SK-N-SH treated with all-trans-retinoic acid at 6 μM for 48 hours (cell line): ENCODE measurements around the gene GPR161.

Source experiments
- ATAC-seq: fragments of 200-7000 bp; cut with Tn5 transposase; 3 replicates; pipeline ENCODE4 v1.9.1; 2020; ENCODE audit warnings: mild to moderate bottlenecking, moderate library complexity
- CSDC2 ChIP-seq: fragments of 250-450 bp; sonication (Bioruptor Pico); IDR thresholded peaks from 2 replicates; pipeline ENCODE4 v1.5.0; 2020; ENCODE audit warnings: mild to moderate bottlenecking, moderate library complexity
- ESRRG ChIP-seq: fragments of 250-450 bp; sonication (Bioruptor Pico); IDR thresholded peaks from 2 replicates; pipeline ENCODE4 v1.6.1; 2021; ENCODE audit warnings: mild to moderate bottlenecking
- GLIS3 ChIP-seq: fragments of 250-450 bp; sonication (Bioruptor Pico); IDR thresholded peaks from 2 replicates; pipeline ENCODE4 v1.5.0; 2020; ENCODE audit warnings: mild to moderate bottlenecking, moderate library complexity
- ISL1 ChIP-seq: fragments of 250-450 bp; sonication (Bioruptor Pico); IDR thresholded peaks from 2 replicates; pipeline ENCODE4 v2.1.2; 2022; ENCODE audit warnings: mild to moderate bottlenecking, moderate library complexity
- OSR1 ChIP-seq: fragments of 250-450 bp; sonication (Bioruptor Pico); IDR thresholded peaks from 2 replicates; pipeline ENCODE4 v1.8.0; 2022; ENCODE audit warnings: moderate library complexity, mild to moderate bottlenecking, inconsistent platforms
- RARB ChIP-seq: fragments of 250-450 bp; sonication (Bioruptor Pico); IDR thresholded peaks from 2 replicates; pipeline ENCODE4 v1.8.0; 2021; ENCODE audit warnings: mild to moderate bottlenecking, moderate library complexity
- TCF4 ChIP-seq: fragments of 250-450 bp; sonication (Bioruptor Pico); IDR thresholded peaks from 2 replicates; pipeline ENCODE4 v1.8.0; 2021; ENCODE audit warnings: mild to moderate bottlenecking, moderate library complexity, borderline replicate concordance
- TOX ChIP-seq: fragments of 250-450 bp; sonication (Bioruptor Pico); IDR thresholded peaks from 2 replicates; pipeline ENCODE4 v1.8.0; 2021; ENCODE audit warnings: mild to moderate bottlenecking, moderate library complexity, borderline replicate concordance
- ZC3H10 ChIP-seq: fragments of 250-450 bp; sonication (Bioruptor Pico); IDR thresholded peaks from 2 replicates; pipeline ENCODE4 v1.5.1; 2021; ENCODE audit warnings: mild to moderate bottlenecking, moderate library complexity
- ZFP3 ChIP-seq: fragments of 250-450 bp; sonication (Bioruptor Pico); IDR thresholded peaks from 2 replicates; pipeline ENCODE4 v1.5.0; 2020; ENCODE audit warnings: mild to moderate bottlenecking, moderate library complexity
- ZFP30 ChIP-seq: fragments of 450-650 bp; formaldehyde crosslinking; IDR thresholded peaks from 2 replicates; pipeline ENCODE4 v1.5.0; 2022; ENCODE audit warnings: mild to moderate bottlenecking, moderate library complexity
- ZNF565 ChIP-seq: fragments of 450-650 bp; formaldehyde crosslinking; conservative IDR thresholded peaks from 2 replicates; pipeline ENCODE4 v1.5.0; 2020; ENCODE audit warnings: low read depth, mild to moderate bottlenecking, moderate library complexity
- ZNF70 ChIP-seq: fragments of 450-650 bp; formaldehyde crosslinking; IDR thresholded peaks from 2 replicates; pipeline ENCODE4 v1.5.0; 2020; ENCODE audit warnings: mild to moderate bottlenecking, moderate library complexity
- ZNF8 ChIP-seq: fragments of 450-650 bp; formaldehyde crosslinking; IDR thresholded peaks from 2 replicates; pipeline ENCODE4 v1.5.0; 2020; ENCODE audit warnings: mild to moderate bottlenecking, moderate library complexity
- TF ChIP-seq, protein P1 (sequence below): fragments of 250-450 bp; sonication (Bioruptor Pico); IDR thresholded peaks from 2 replicates; pipeline ENCODE4 v1.5.1; 2020; ENCODE audit warnings: low read depth, mild to moderate bottlenecking, moderate library complexity
- TF ChIP-seq, protein P2 (sequence below): fragments of 250-450 bp; sonication (Bioruptor Pico); IDR thresholded peaks from 2 replicates; pipeline ENCODE4 v1.5.0; 2020; ENCODE audit warnings: mild to moderate bottlenecking, moderate library complexity
- TF ChIP-seq, protein P3 (sequence below): fragments of 250-450 bp; sonication (Bioruptor Pico); IDR thresholded peaks from 2 replicates; pipeline ENCODE4 v1.5.1; 2021; ENCODE audit warnings: mild to moderate bottlenecking, moderate library complexity
- TF ChIP-seq, protein P4 (sequence below): fragments of 250-450 bp; sonication (Bioruptor Pico); IDR thresholded peaks from 2 replicates; pipeline ENCODE4 v1.8.0; 2020; ENCODE audit warnings: mild to moderate bottlenecking, moderate library complexity, borderline replicate concordance

GPR161 gene

DNA sequence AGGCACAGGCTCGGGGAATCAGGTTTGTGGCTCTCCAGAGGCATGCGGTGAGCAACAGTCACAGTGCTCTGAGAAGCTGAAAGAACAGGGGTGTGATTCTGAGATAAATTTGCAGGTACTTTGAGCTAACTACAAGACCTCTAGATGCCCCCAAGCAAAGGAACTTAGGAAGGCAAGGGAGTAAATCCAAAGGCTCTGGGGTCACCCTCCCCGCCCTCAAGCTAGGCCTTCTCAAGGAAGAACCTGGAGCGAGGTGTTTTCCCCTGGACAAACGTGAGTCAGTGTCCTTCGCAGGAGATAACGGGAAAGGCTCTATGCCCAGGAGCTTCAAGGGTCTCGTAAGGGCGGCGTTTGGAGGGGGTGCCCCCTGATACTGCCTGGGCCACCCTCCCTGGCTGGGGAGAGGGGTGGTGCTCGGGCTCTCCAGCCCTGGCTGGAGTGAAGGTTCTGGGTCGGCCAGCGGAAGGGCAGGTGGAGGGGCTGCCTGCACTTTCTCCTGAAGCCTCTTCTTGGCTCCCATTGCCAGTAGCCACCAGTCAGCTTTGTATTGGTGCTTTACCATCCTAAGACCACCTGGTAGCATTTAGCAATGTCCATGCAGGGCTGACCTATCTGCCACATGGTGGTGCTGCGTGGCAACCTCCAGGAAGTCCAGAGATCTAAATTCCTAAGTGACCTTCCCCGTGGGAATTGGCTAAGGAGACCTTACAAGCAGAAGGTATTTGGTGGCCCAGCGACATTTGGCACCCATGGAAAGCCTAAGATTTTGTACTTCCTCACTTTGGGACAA lies 44.0 kb downstream of the GPR161 start (continued):
- TF ChIP-seq, protein P1, sequence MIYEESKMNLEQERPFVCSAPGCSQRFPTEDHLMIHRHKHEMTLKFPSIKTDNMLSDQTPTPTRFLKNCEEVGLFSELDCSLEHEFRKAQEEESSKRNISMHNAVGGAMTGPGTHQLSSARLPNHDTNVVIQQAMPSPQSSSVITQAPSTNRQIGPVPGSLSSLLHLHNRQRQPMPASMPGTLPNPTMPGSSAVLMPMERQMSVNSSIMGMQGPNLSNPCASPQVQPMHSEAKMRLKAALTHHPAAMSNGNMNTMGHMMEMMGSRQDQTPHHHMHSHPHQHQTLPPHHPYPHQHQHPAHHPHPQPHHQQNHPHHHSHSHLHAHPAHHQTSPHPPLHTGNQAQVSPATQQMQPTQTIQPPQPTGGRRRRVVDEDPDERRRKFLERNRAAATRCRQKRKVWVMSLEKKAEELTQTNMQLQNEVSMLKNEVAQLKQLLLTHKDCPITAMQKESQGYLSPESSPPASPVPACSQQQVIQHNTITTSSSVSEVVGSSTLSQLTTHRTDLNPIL (CRISPR knock-in tag): no peak
- TF ChIP-seq, protein P2, sequence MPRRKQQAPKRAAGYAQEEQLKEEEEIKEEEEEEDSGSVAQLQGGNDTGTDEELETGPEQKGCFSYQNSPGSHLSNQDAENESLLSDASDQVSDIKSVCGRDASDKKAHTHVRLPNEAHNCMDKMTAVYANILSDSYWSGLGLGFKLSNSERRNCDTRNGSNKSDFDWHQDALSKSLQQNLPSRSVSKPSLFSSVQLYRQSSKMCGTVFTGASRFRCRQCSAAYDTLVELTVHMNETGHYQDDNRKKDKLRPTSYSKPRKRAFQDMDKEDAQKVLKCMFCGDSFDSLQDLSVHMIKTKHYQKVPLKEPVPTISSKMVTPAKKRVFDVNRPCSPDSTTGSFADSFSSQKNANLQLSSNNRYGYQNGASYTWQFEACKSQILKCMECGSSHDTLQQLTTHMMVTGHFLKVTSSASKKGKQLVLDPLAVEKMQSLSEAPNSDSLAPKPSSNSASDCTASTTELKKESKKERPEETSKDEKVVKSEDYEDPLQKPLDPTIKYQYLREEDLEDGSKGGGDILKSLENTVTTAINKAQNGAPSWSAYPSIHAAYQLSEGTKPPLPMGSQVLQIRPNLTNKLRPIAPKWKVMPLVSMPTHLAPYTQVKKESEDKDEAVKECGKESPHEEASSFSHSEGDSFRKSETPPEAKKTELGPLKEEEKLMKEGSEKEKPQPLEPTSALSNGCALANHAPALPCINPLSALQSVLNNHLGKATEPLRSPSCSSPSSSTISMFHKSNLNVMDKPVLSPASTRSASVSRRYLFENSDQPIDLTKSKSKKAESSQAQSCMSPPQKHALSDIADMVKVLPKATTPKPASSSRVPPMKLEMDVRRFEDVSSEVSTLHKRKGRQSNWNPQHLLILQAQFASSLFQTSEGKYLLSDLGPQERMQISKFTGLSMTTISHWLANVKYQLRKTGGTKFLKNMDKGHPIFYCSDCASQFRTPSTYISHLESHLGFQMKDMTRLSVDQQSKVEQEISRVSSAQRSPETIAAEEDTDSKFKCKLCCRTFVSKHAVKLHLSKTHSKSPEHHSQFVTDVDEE (CRISPR knock-in tag): no peak
- no peak for TF ChIP-seq ZFP3 (CRISPR knock-in tag)

DNA sequence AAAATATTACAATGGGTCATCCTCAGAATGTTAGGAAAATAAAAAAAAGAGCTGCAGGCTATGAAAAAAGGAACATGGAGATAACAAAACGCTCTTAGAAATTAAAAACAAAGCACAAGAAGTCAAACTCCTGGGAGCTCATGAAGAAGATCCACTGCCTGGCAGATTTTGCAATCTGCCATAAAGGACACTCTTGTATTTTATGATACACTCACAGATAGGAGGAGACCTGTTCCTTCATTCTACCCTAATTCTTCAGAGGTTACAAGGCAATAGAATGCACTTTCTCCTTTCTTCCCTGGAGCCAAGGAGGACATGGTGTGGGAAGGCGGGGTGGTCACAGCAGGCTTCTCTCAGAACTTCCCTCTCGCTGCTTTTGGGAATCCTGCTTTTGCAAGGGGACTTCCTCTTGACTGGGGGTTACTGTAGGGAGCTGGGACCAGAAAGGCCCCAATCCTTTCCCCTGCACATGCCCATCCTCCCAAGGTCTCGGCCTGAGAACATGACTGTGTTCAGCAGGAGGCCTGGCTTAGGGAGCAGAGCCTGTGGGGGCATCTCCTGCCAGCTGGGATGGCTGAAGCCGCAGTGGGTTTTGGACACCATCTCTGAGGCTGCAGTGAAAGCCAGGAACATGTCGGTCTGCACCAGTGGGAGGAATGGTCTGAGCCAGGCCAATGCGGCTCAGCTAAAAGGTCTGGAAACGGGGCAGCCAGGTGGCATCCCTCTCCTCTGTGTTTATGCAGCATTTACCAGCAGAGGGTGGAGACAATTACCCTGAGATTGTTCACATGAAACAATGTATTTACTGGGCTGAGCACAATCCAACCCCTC lies 44.8 kb downstream of the GPR161 start:
- no peak for TF ChIP-seq ZNF565 (CRISPR knock-in tag)
- no peak for TF ChIP-seq GLIS3
- no peak for TF ChIP-seq ESRRG (CRISPR knock-in tag)
- TF ChIP-seq OSR1 (CRISPR knock-in tag): no peak
- TF ChIP-seq ZNF70 (CRISPR knock-in tag): no peak
- no peak for TF ChIP-seq ISL1 (CRISPR knock-in tag)
- TF ChIP-seq, protein P2 (CRISPR knock-in tag): no peak
- TF ChIP-seq, all 23 proteins: peak for 0
- no peak for ATAC-seq

DNA sequence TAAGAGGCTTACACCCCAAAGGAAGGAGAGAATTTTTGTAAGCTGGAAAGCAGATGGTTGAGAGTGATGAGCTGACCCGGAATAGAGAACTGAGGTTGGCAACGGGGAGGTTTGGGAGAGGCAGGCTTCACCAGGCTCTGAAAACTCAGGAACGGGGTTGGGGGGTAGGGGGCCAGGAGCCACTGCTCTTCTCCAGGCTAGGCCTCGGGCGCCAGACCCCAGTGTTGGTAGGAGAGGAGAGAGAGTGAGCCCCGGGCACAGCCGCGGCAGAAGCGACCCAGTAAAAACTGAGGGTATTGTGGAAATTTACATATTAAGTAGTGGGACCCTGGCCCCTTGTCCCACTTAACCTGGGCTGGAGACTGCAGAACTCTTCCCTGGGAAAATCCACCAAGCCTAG lies 45.7 kb downstream of the GPR161 start:
- ATAC-seq: no peak
- TF ChIP-seq OSR1 (CRISPR knock-in tag) (no peak), ZNF565 (CRISPR knock-in tag) (no peak), ZFP30 (CRISPR knock-in tag) (no peak), TOX (no peak), ISL1 (CRISPR knock-in tag) (no peak), ZFP3 (CRISPR knock-in tag) (no peak), GLIS3 (no peak), ZNF8 (CRISPR knock-in tag) (no peak), ZC3H10 (CRISPR knock-in tag) (no peak), TCF4 (CRISPR knock-in tag) (no peak), CSDC2 (no peak), RARB (no peak)
- TF ChIP-seq, protein P3, sequence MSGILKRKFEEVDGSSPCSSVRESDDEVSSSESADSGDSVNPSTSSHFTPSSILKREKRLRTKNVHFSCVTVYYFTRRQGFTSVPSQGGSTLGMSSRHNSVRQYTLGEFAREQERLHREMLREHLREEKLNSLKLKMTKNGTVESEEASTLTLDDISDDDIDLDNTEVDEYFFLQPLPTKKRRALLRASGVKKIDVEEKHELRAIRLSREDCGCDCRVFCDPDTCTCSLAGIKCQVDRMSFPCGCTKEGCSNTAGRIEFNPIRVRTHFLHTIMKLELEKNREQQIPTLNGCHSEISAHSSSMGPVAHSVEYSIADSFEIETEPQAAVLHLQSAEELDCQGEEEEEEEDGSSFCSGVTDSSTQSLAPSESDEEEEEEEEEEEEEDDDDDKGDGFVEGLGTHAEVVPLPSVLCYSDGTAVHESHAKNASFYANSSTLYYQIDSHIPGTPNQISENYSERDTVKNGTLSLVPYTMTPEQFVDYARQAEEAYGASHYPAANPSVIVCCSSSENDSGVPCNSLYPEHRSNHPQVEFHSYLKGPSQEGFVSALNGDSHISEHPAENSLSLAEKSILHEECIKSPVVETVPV: no peak
- TF ChIP-seq, protein P1 (CRISPR knock-in tag): no peak
- TF ChIP-seq, protein P4, sequence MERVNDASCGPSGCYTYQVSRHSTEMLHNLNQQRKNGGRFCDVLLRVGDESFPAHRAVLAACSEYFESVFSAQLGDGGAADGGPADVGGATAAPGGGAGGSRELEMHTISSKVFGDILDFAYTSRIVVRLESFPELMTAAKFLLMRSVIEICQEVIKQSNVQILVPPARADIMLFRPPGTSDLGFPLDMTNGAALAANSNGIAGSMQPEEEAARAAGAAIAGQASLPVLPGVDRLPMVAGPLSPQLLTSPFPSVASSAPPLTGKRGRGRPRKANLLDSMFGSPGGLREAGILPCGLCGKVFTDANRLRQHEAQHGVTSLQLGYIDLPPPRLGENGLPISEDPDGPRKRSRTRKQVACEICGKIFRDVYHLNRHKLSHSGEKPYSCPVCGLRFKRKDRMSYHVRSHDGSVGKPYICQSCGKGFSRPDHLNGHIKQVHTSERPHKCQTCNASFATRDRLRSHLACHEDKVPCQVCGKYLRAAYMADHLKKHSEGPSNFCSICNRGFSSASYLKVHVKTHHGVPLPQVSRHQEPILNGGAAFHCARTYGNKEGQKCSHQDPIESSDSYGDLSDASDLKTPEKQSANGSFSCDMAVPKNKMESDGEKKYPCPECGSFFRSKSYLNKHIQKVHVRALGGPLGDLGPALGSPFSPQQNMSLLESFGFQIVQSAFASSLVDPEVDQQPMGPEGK: no peak
- TF ChIP-seq, protein P2 (CRISPR knock-in tag): no peak
